ENCODE measurements around the gene PMPCA. TPM values are rescaled to one million over a fixed set of nuclear protein-coding genes. Genes with fewer than 3 reads are reported as not detected.

PMPCA gene
- total RNA-seq, 1 experiment from 2014 or later = 54.9 TPM

- H3K9me2 ChIP-seq (replicated peaks; ENCODE audit: low read length) = no peaks in the 10 kb centered on the region
- H3K4me1 ChIP-seq (ENCODE audit: insufficient read depth, low read length) = peaks cover 8% of the 10 kb centered on the region
- DNase-seq (no peak), ATAC-seq (no peak)
- H3K4me3 ChIP-seq (ENCODE audit: low read length) = no peak overlapping the region
- peaks cover 18% of the 10 kb centered on the region for H3K79me2 ChIP-seq (ENCODE audit: low read length)
- H3K27me3 ChIP-seq (ENCODE audit: low read length) = no peaks in the 10 kb centered on the region
- no peaks in the 10 kb centered on the region for H4K20me1 ChIP-seq (ENCODE audit: low read length)
- no peak overlapping the region for H3K9ac ChIP-seq (ENCODE audit: low read length)
- intact Hi-C loops (cut with micrococcal nuclease) = no loop called here
- no TSS peak for BruUV-seq (replicated peaks)
- no peaks in the 10 kb centered on the region for H3K9me3 ChIP-seq (ENCODE audit: low read length)
- peaks cover 7% of the 10 kb centered on the region for H3K36me3 ChIP-seq (ENCODE audit: low read depth, low read length)
- TF ChIP-seq EZH2phosphoT487 (IDR thresholded peaks at IDR 0.05; ENCODE audit: borderline replicate concordance, low read length) (no peak), EZH2 (IDR thresholded peaks at IDR 0.05; ENCODE audit: low read length, unreplicated experiment) (no peak), CTCF (conservative IDR thresholded peaks at IDR 0.05; ENCODE audit: low read depth, low read length) (no peak)
- H3F3A ChIP-seq (ENCODE audit: low read length, unreplicated experiment) = no peaks in the 10 kb centered on the region
- POLR2A ChIA-PET (ENCODE audit: unreplicated experiment) = interaction anchor here (0.6 kb wide), 1 partner anchor 32 kb away, joined by 5 read pairs; no protein-coding TSS in a partner anchor
- no peak overlapping the region for H3K27ac ChIP-seq (ENCODE audit: low read length)
- H2AFZ ChIP-seq (ENCODE audit: low read length) = no peak overlapping the region
- H3K4me2 ChIP-seq (ENCODE audit: low read length) = no peak overlapping the region
- CTCF ChIA-PET = no interaction called here
Observed at GRCh38 chr9:136394312-136395019, 16.0 kb upstream of the PMPCA start.

GRCh38 chr9:136395020-136395340 is 15.5 kb upstream of the PMPCA start:
- no peak overlapping the region for H3K4me3 ChIP-seq (ENCODE audit: low read length)
- intact Hi-C loops (cut with micrococcal nuclease) = no loop called here
- ATAC-seq (no peak), DNase-seq (no peak)
- POLR2A ChIA-PET (ENCODE audit: unreplicated experiment) = no interaction called here
- H3K9ac ChIP-seq (ENCODE audit: low read length) = no peak overlapping the region
- BruUV-seq (replicated peaks) = no TSS peak
- no peak for TF ChIP-seq EZH2 (IDR thresholded peaks at IDR 0.05; ENCODE audit: low read length, unreplicated experiment)
- TF ChIP-seq EZH2phosphoT487 (IDR thresholded peaks at IDR 0.05; ENCODE audit: borderline replicate concordance, low read length) = no peak
- TF ChIP-seq CTCF (conservative IDR thresholded peaks at IDR 0.05; ENCODE audit: low read depth, low read length) = no peak
- no peak overlapping the region for H3K27ac ChIP-seq (ENCODE audit: low read length)
- no peak overlapping the region for H3K4me2 ChIP-seq (ENCODE audit: low read length)
- no peaks in the 10 kb centered on the region for H3K9me3 ChIP-seq (ENCODE audit: low read length)
- no peaks in the 10 kb centered on the region for H4K20me1 ChIP-seq (ENCODE audit: low read length)
- no peaks in the 10 kb centered on the region for H3K27me3 ChIP-seq (ENCODE audit: low read length)
- peaks cover 23% of the 10 kb centered on the region for H3K79me2 ChIP-seq (ENCODE audit: low read length)
- peaks cover 7% of the 10 kb centered on the region for H3K36me3 ChIP-seq (ENCODE audit: low read depth, low read length)
- CTCF ChIA-PET = no interaction called here
- H2AFZ ChIP-seq (ENCODE audit: low read length) = no peak overlapping the region
- H3K4me1 ChIP-seq (ENCODE audit: insufficient read depth, low read length) = peaks cover 8% of the 10 kb centered on the region
- H3K9me2 ChIP-seq (replicated peaks; ENCODE audit: low read length) = no peaks in the 10 kb centered on the region
- H3F3A ChIP-seq (ENCODE audit: low read length, unreplicated experiment) = no peaks in the 10 kb centered on the region

- H3K36me3 ChIP-seq (ENCODE audit: low read depth, low read length) = peaks cover 7% of the 10 kb centered on the region
- H3K79me2 ChIP-seq (ENCODE audit: low read length) = peaks cover 23% of the 10 kb centered on the region
- peaks cover 12% of the 10 kb centered on the region for H3K4me1 ChIP-seq (ENCODE audit: insufficient read depth, low read length)
- intact Hi-C loops (cut with micrococcal nuclease) = no loop called here
- ChIA-PET POLR2A (ENCODE audit: unreplicated experiment) (no interaction called here), CTCF (no interaction called here)
- H2AFZ ChIP-seq (ENCODE audit: low read length) = no peak overlapping the region
- no peaks in the 10 kb centered on the region for H3F3A ChIP-seq (ENCODE audit: low read length, unreplicated experiment)
- no peaks in the 10 kb centered on the region for H3K9me2 ChIP-seq (replicated peaks; ENCODE audit: low read length)
- no peak overlapping the region for H3K4me2 ChIP-seq (ENCODE audit: low read length)
- H3K4me3 ChIP-seq (ENCODE audit: low read length) = no peak overlapping the region
- no peaks in the 10 kb centered on the region for H3K9me3 ChIP-seq (ENCODE audit: low read length)
- ATAC-seq (no peak), DNase-seq (no peak)
- H3K9ac ChIP-seq (ENCODE audit: low read length) = no peak overlapping the region
- BruUV-seq (replicated peaks) = no TSS peak
- TF ChIP-seq EZH2phosphoT487 (IDR thresholded peaks at IDR 0.05; ENCODE audit: borderline replicate concordance, low read length) = no peak
- TF ChIP-seq EZH2 (IDR thresholded peaks at IDR 0.05; ENCODE audit: low read length, unreplicated experiment) = no peak
- TF ChIP-seq CTCF (conservative IDR thresholded peaks at IDR 0.05; ENCODE audit: low read depth, low read length) = no peak
- H3K27ac ChIP-seq (ENCODE audit: low read length) = no peak overlapping the region
- H4K20me1 ChIP-seq (ENCODE audit: low read length) = no peaks in the 10 kb centered on the region
- H3K27me3 ChIP-seq (ENCODE audit: low read length) = no peaks in the 10 kb centered on the region
Observed at GRCh38 chr9:136395345-136396218, 14.9 kb upstream of the PMPCA start.
